WERI-Rb-1 (cell line): ENCODE measurements around the gene MYO18B.

Source experiments
- DNase-seq: peaks from one replicate; pipeline ENCODE4 v3.0.0-alpha.2; 2020
- H3K27ac ChIP-seq: fragments of 250-450 bp; sonication (Bioruptor Pico); 2 replicates; pipeline ENCODE4 v1.5.1; 2020; ENCODE audit warnings: mild to moderate bottlenecking, moderate library complexity
- H3K27me3 ChIP-seq: fragments of 250-450 bp; sonication (Bioruptor Pico); 2 replicates; pipeline ENCODE4 v1.5.1; 2021; ENCODE audit warnings: mild to moderate bottlenecking, low read depth, moderate library complexity; ENCODE audit not compliant: insufficient read depth, severe bottlenecking
- H3K36me3 ChIP-seq: fragments of 250-450 bp; sonication (Bioruptor Pico); 2 replicates; pipeline ENCODE4 v1.5.1; 2020; ENCODE audit warnings: mild to moderate bottlenecking, moderate library complexity
- H3K4me3 ChIP-seq: 2 replicates; pipeline ENCODE4 v1.5.1; 2011; ENCODE audit warnings: low read depth, mild to moderate bottlenecking, control low read depth, low read length
- H3K9me3 ChIP-seq: fragments of 250-450 bp; sonication (Bioruptor Pico); 2 replicates; pipeline ENCODE4 v1.5.1; 2021; ENCODE audit warnings: mild to moderate bottlenecking, moderate library complexity; ENCODE audit not compliant: severe bottlenecking
- CTCF ChIP-seq: IDR thresholded peaks from 2 replicates; pipeline ENCODE4 v1.5.1; 2011; ENCODE audit warnings: low read depth, mild to moderate bottlenecking, control low read depth, inconsistent platforms, low read length

MYO18B gene

GRCh38 chr22:26079009-26079408, 337.0 kb downstream of the MYO18B start:
- Histone ChIP-seq H3K27ac (no peak overlapping the region), H3K4me3 (no peak overlapping the region), H3K9me3 (no peaks in the 10 kb centered on the region), H3K36me3 (no peaks in the 10 kb centered on the region), H3K27me3 (no peaks in the 10 kb centered on the region)
- no peak for TF ChIP-seq CTCF
- no peak for DNase-seq
